ENCODE measurements around the gene INSIG1.

DNA sequence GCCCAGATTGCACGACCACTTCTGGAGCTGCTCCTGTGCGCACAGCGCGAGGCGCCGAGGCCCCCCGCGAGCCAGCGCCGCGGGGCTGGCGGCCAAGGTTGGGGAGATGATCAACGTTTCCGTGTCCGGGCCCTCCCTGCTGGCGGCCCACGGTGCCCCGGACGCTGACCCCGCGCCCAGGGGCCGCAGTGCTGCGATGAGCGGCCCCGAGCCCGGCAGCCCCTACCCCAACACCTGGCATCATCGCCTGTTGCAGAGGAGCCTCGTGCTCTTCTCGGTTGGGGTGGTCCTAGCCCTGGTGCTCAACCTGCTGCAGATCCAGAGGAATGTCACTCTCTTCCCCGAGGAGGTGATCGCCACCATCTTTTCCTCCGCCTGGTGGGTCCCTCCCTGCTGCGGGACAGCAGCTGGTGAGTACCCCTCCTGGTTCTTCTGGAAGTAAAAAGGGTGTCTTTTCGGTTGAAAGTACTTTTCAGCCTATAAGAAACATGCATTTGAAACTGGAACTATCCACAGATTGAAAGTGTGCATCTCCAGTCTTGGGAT is 683 bp downstream of the INSIG1 start:
- no peak for TF ChIP-seq POLR2A (IDR thresholded peaks at IDR 0.05)
- TF ChIP-seq, protein P1, sequence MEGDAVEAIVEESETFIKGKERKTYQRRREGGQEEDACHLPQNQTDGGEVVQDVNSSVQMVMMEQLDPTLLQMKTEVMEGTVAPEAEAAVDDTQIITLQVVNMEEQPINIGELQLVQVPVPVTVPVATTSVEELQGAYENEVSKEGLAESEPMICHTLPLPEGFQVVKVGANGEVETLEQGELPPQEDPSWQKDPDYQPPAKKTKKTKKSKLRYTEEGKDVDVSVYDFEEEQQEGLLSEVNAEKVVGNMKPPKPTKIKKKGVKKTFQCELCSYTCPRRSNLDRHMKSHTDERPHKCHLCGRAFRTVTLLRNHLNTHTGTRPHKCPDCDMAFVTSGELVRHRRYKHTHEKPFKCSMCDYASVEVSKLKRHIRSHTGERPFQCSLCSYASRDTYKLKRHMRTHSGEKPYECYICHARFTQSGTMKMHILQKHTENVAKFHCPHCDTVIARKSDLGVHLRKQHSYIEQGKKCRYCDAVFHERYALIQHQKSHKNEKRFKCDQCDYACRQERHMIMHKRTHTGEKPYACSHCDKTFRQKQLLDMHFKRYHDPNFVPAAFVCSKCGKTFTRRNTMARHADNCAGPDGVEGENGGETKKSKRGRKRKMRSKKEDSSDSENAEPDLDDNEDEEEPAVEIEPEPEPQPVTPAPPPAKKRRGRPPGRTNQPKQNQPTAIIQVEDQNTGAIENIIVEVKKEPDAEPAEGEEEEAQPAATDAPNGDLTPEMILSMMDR (IDR thresholded peaks at IDR 0.05), result no peak
